DND-41 (cell line): ENCODE data around the gene EXOC3L4.

Experiments used
- ATAC-seq: fragments of 200-7000 bp; cut with Tn5 transposase; 3 replicates; pipeline ENCODE4 v1.9.1; 2021; ENCODE audit warnings: low read depth; ENCODE audit not compliant: insufficient read depth
- DNase-seq: peaks from one replicate; pipeline ENCODE4 v3.0.0-alpha.2; 2020
- H2AFZ ChIP-seq: 2 replicates; pipeline ENCODE4 v1.6.0; 2012; ENCODE audit warnings: low read depth, low read length
- H3K27ac ChIP-seq: 2 replicates; pipeline ENCODE4 v1.5.1; 2012; ENCODE audit warnings: low read length, inconsistent platforms
- H3K27me3 ChIP-seq: fragments of 200-600 bp; sonication (generic); 2 replicates; pipeline ENCODE4 v1.6.0; 2012; ENCODE audit warnings: low read length, mild to moderate bottlenecking, inconsistent platforms; ENCODE audit not compliant: insufficient read depth, poor library complexity
- H3K36me3 ChIP-seq: 2 replicates; pipeline ENCODE4 v1.5.1; 2012; ENCODE audit warnings: low read length, inconsistent platforms; ENCODE audit not compliant: insufficient read depth
- H3K4me1 ChIP-seq: 2 replicates; pipeline ENCODE4 v1.5.1; 2012; ENCODE audit warnings: mild to moderate bottlenecking, low read length; ENCODE audit not compliant: insufficient read depth
- H3K4me2 ChIP-seq: 2 replicates; pipeline ENCODE4 v1.6.0; 2012; ENCODE audit warnings: mild to moderate bottlenecking, moderate library complexity, low read length, inconsistent platforms; ENCODE audit not compliant: insufficient read depth
- H3K4me3 ChIP-seq, 2 experiments: fragments of 200-600 bp in 1 of 2; shearing (Covaris generic) in 1 of 2; 2 replicates each; pipeline ENCODE4 v1.5.1; 2012 to 2016; ENCODE audit warnings: inconsistent platforms in 2 of 2, low read length in 2 of 2, mild to moderate bottlenecking in 2 of 2, low read depth in 1 of 2, moderate library complexity in 1 of 2
- H3K79me2 ChIP-seq: 2 replicates; pipeline ENCODE4 v1.6.0; 2012; ENCODE audit warnings: low read length, inconsistent platforms; ENCODE audit not compliant: insufficient read depth
- H3K9ac ChIP-seq: 2 replicates; pipeline ENCODE4 v1.6.0; 2012; ENCODE audit warnings: low read depth, mild to moderate bottlenecking, inconsistent platforms, low read length, moderate library complexity
- H3K9me3 ChIP-seq: 2 replicates; pipeline ENCODE4 v1.5.1; 2012; ENCODE audit warnings: low read length, moderate library complexity, mild to moderate bottlenecking, inconsistent platforms; ENCODE audit not compliant: insufficient read depth, severe bottlenecking
- H4K20me1 ChIP-seq: 2 replicates; pipeline ENCODE4 v1.6.0; 2012; ENCODE audit warnings: low read length; ENCODE audit not compliant: insufficient read depth
- EZH2 ChIP-seq: IDR thresholded peaks from 3 replicates; pipeline ENCODE4 v1.6.1; 2012; ENCODE audit warnings: borderline replicate concordance, low read depth, mild to moderate bottlenecking, moderate library complexity, low read length, inconsistent platforms; ENCODE audit not compliant: severe bottlenecking
- TF ChIP-seq, protein P1 (sequence below): IDR thresholded peaks from 2 replicates; pipeline ENCODE4 v1.5.1; 2012; ENCODE audit warnings: borderline replicate concordance, low read length, moderate library complexity, mild to moderate bottlenecking; ENCODE audit not compliant: poor library complexity, severe bottlenecking; ENCODE audit errors: extremely low read depth

EXOC3L4 gene

GRCh38 chr14:103086771-103087342 is 7.7 kb upstream of the EXOC3L4 start:
- Histone ChIP-seq H3K4me3 (no peak overlapping the region), H3K9ac (no peak overlapping the region), H4K20me1 (peaks cover 10% of the 10 kb centered on the region), H3K27me3 (peaks cover 13% of the 10 kb centered on the region), H2AFZ (no peak overlapping the region), H3K4me1 (peaks cover 16% of the 10 kb centered on the region), H3K36me3 (no peaks in the 10 kb centered on the region), H3K9me3 (no peaks in the 10 kb centered on the region), H3K79me2 (no peaks in the 10 kb centered on the region), H3K4me2 (no peak overlapping the region), H3K27ac (no peak overlapping the region)
- TF ChIP-seq EZH2, result no peak
- TF ChIP-seq, protein P1, sequence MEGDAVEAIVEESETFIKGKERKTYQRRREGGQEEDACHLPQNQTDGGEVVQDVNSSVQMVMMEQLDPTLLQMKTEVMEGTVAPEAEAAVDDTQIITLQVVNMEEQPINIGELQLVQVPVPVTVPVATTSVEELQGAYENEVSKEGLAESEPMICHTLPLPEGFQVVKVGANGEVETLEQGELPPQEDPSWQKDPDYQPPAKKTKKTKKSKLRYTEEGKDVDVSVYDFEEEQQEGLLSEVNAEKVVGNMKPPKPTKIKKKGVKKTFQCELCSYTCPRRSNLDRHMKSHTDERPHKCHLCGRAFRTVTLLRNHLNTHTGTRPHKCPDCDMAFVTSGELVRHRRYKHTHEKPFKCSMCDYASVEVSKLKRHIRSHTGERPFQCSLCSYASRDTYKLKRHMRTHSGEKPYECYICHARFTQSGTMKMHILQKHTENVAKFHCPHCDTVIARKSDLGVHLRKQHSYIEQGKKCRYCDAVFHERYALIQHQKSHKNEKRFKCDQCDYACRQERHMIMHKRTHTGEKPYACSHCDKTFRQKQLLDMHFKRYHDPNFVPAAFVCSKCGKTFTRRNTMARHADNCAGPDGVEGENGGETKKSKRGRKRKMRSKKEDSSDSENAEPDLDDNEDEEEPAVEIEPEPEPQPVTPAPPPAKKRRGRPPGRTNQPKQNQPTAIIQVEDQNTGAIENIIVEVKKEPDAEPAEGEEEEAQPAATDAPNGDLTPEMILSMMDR, result no peak
- DNase-seq (no peak), ATAC-seq (no peak)

DNA sequence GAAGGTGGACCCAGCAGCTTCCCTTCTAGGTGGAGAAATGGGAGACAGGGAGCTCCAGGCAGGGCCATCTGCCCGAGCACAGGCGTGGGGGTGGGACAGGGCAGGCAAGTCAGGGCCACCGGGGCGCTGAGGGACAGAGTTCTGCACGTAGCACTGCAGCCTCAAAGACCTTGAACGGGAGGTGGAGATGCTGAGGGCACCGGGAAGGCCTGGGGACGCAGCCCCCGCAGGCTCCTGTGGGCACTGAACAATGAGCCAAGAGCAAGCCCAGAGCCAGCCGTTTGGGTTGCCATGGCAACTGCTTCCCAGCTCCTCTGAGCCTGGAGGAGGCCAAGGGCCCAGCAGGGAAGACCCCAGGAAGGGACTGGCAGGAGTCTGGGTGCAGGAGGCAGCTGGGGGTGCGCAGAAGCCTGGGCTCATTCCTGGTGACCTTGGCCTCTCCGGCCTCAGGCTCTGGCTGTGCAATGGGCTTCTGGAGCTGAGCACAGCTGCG is 7.1 kb upstream of the EXOC3L4 start:
- Histone ChIP-seq H3K4me1 (peaks cover 16% of the 10 kb centered on the region), H3K4me2 (no peak overlapping the region), H3K9ac (no peak overlapping the region), H3K79me2 (no peaks in the 10 kb centered on the region), H3K4me3 (no peak overlapping the region), H3K36me3 (no peaks in the 10 kb centered on the region), H4K20me1 (peaks cover 10% of the 10 kb centered on the region), H2AFZ (no peak overlapping the region), H3K27me3 (peaks cover 13% of the 10 kb centered on the region), H3K27ac (no peak overlapping the region), H3K9me3 (no peaks in the 10 kb centered on the region)
- DNase-seq (no peak), ATAC-seq (no peak)
- no peak for TF ChIP-seq EZH2
- TF ChIP-seq, protein P1, result no peak

GRCh38 chr14:103088921-103089320 is 5.6 kb upstream of the EXOC3L4 start:
- ATAC-seq, result no peak
- H4K20me1 ChIP-seq, result peaks cover 10% of the 10 kb centered on the region
- H3K9me3 ChIP-seq, result no peaks in the 10 kb centered on the region
- H3K9ac ChIP-seq, result no peak overlapping the region
- no peak overlapping the region for H3K4me2 ChIP-seq
- peaks cover 13% of the 10 kb centered on the region for H3K27me3 ChIP-seq
- no peak for DNase-seq
- no peak for TF ChIP-seq EZH2
- H3K79me2 ChIP-seq, result no peaks in the 10 kb centered on the region
- H2AFZ ChIP-seq, result no peak overlapping the region
- peaks cover 16% of the 10 kb centered on the region for H3K4me1 ChIP-seq
- no peak overlapping the region for H3K4me3 ChIP-seq
- no peak overlapping the region for H3K27ac ChIP-seq
- H3K36me3 ChIP-seq, result no peaks in the 10 kb centered on the region

- Histone ChIP-seq H3K27ac (no peak overlapping the region), H4K20me1 (peaks cover 10% of the 10 kb centered on the region), H3K79me2 (no peaks in the 10 kb centered on the region), H3K4me3 (no peak overlapping the region), H2AFZ (no peak overlapping the region), H3K36me3 (no peaks in the 10 kb centered on the region), H3K9me3 (no peaks in the 10 kb centered on the region), H3K4me2 (no peak overlapping the region), H3K27me3 (peaks cover 13% of the 10 kb centered on the region), H3K4me1 (peaks cover 16% of the 10 kb centered on the region), H3K9ac (no peak overlapping the region)
- DNase-seq (no peak), ATAC-seq (no peak)
- TF ChIP-seq, protein P1, result no peak
- TF ChIP-seq EZH2, result no peak
Measured at GRCh38 chr14:103089386-103090335, 4.9 kb upstream of the EXOC3L4 start.
